HL-60 (cell line): ENCODE results near the gene ZNF165.

Experiments used
- DNase-seq, 2 experiments: peaks; one replicate each; pipeline ENCODE4 v3.0.0-alpha.2; 2010 to 2020; ENCODE audit warnings: low read depth in 1 of 2, low spot score in 1 of 2
- H3K27ac ChIP-seq: fragments of 250-450 bp; sonication (Bioruptor Pico); replicated peaks from 2 replicates; pipeline ENCODE4 v1.5.1; 2020; ENCODE audit warnings: mild to moderate bottlenecking, moderate library complexity
- H3K27me3 ChIP-seq: fragments of 250-450 bp; sonication (Bioruptor Pico); 2 replicates; pipeline ENCODE4 v1.5.1; 2021; ENCODE audit warnings: mild to moderate bottlenecking, moderate library complexity; ENCODE audit not compliant: insufficient read depth, poor library complexity, severe bottlenecking
- H3K4me3 ChIP-seq: replicated peaks from 2 replicates; pipeline ENCODE4 v1.5.1; 2011; ENCODE audit warnings: mild to moderate bottlenecking, control low read depth, low read length; ENCODE audit not compliant: insufficient read depth
- GABPA ChIP-seq: IDR thresholded peaks from 2 replicates; pipeline ENCODE4 v1.6.1; 2012; ENCODE audit warnings: low read depth
- POLR2AphosphoS5 ChIP-seq: IDR thresholded peaks from 2 replicates; pipeline ENCODE4 v1.6.1; 2012; ENCODE audit warnings: low read depth
- SPI1 ChIP-seq: IDR thresholded peaks from 2 replicates; pipeline ENCODE4 v1.6.1; 2012; ENCODE audit warnings: low read depth, mild to moderate bottlenecking, borderline replicate concordance
- TF ChIP-seq, protein P1 (sequence below): IDR thresholded peaks from one replicate; pipeline ENCODE4 v1.5.1; 2011; ENCODE audit warnings: low read length, control low read depth, inconsistent platforms; ENCODE audit not compliant: insufficient read depth
- TF ChIP-seq, protein P2 (sequence below): IDR thresholded peaks from 2 replicates; pipeline ENCODE4 v1.6.1; 2012; ENCODE audit warnings: low read depth; ENCODE audit not compliant: insufficient replicate concordance

Gene ZNF165

DNA sequence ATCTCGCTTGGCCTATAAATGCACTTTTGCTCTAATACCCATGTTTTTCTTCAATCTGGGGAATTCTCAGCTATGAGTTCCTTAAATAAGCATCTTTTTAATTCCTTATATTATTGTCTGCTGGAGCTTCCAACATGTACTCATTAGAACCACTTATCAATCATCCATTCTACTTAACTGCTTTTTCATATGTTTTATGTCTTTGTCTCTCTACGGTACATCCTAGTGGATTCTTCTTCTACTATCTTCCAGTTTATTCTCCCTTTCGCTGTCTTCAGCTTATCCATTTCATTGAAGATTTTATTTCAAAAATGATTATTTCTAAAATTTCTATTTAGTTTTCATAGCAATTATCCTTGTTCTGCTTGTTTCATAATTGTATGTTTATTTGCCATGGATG is 31.6 kb downstream of the ZNF165 start:
- no peak for DNase-seq
- no peak for TF ChIP-seq POLR2AphosphoS5
- TF ChIP-seq, protein P1, sequence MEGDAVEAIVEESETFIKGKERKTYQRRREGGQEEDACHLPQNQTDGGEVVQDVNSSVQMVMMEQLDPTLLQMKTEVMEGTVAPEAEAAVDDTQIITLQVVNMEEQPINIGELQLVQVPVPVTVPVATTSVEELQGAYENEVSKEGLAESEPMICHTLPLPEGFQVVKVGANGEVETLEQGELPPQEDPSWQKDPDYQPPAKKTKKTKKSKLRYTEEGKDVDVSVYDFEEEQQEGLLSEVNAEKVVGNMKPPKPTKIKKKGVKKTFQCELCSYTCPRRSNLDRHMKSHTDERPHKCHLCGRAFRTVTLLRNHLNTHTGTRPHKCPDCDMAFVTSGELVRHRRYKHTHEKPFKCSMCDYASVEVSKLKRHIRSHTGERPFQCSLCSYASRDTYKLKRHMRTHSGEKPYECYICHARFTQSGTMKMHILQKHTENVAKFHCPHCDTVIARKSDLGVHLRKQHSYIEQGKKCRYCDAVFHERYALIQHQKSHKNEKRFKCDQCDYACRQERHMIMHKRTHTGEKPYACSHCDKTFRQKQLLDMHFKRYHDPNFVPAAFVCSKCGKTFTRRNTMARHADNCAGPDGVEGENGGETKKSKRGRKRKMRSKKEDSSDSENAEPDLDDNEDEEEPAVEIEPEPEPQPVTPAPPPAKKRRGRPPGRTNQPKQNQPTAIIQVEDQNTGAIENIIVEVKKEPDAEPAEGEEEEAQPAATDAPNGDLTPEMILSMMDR: no peak
- TF ChIP-seq, protein P2, sequence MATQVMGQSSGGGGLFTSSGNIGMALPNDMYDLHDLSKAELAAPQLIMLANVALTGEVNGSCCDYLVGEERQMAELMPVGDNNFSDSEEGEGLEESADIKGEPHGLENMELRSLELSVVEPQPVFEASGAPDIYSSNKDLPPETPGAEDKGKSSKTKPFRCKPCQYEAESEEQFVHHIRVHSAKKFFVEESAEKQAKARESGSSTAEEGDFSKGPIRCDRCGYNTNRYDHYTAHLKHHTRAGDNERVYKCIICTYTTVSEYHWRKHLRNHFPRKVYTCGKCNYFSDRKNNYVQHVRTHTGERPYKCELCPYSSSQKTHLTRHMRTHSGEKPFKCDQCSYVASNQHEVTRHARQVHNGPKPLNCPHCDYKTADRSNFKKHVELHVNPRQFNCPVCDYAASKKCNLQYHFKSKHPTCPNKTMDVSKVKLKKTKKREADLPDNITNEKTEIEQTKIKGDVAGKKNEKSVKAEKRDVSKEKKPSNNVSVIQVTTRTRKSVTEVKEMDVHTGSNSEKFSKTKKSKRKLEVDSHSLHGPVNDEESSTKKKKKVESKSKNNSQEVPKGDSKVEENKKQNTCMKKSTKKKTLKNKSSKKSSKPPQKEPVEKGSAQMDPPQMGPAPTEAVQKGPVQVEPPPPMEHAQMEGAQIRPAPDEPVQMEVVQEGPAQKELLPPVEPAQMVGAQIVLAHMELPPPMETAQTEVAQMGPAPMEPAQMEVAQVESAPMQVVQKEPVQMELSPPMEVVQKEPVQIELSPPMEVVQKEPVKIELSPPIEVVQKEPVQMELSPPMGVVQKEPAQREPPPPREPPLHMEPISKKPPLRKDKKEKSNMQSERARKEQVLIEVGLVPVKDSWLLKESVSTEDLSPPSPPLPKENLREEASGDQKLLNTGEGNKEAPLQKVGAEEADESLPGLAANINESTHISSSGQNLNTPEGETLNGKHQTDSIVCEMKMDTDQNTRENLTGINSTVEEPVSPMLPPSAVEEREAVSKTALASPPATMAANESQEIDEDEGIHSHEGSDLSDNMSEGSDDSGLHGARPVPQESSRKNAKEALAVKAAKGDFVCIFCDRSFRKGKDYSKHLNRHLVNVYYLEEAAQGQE: no peak
- no peak for TF ChIP-seq SPI1
- TF ChIP-seq GABPA: no peak
- no peaks in the 10 kb centered on the region for H3K27me3 ChIP-seq
- no peak overlapping the region for H3K27ac ChIP-seq
- no peak overlapping the region for H3K4me3 ChIP-seq

DNA sequence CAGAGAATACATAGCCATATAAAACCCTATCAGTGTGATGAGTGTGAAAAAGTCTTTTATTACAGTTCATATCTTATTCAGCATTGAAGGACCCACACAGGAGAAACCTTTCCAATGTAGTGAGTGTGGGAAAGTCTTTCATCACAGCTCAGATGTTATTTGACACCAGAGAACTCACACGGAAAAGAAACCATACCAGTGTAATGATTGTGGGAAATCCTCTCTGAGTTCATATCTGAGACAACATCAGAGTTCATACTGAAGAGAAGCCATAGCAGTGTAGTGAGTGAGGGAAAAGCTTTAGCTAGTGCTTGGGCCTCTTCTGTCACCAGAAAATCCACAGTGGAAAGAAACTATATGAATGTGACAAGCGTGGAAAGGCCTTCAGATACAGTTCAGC is 35.4 kb downstream of the ZNF165 start:
- TF ChIP-seq, protein P2: no peak
- TF ChIP-seq, protein P1: no peak
- TF ChIP-seq SPI1 (no peak), POLR2AphosphoS5 (no peak), GABPA (no peak)
- H3K4me3 ChIP-seq: no peak overlapping the region

DNA sequence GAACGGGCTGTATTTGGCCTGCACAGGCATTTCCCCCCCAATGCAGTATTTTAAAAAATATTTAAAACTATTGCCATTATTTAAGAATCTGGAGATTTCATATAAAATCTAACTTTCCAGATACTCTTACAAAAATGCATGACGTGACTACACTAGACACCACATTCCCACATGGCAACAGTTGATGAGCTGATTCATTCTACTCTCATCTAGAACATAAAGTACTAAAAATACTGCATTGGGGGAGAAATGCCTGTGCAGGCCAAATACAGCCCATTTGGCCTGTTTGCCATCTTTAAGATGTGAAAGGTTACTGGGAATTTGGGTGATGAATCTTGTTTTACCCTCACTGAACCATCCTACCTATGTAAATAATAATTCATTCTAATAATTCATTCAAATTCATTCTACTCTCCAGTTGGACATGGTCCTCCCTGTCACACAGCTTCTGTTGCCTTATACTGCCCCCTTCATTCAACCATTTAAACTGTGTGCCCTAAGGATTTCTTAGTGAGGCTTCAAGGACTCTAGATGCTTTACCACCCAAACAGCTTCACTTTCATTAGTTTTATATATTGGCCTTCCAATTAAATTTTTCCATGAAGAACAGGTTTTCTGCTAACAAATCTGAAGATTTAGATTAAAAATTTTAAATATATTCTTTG is 37.1 kb downstream of the ZNF165 start:
- no peak overlapping the region for H3K4me3 ChIP-seq
- no peaks in the 10 kb centered on the region for H3K27me3 ChIP-seq
- H3K27ac ChIP-seq: no peak overlapping the region
- no peak for DNase-seq
- TF ChIP-seq SPI1 (no peak), POLR2AphosphoS5 (no peak), GABPA (no peak)
- TF ChIP-seq, protein P1: no peak
- TF ChIP-seq, protein P2: no peak

More for the DNA sequence above, 35.4 kb downstream of the ZNF165 start:
- Histone ChIP-seq H3K27me3 (no peaks in the 10 kb centered on the region), H3K27ac (no peak overlapping the region)
- DNase-seq: no peak
